Activated CD8-positive, alpha-beta memory T cell treated with anti-CD3 and anti-CD28 coated beads, Interleukin-2, amount 10 ng/mL, durations not matched to agents 7 days and 5 days (primary cell): ENCODE measurements around the gene CPN2. TPM values are rescaled to one million over a fixed set of nuclear protein-coding genes. Genes with fewer than 3 reads are reported as not detected.
A peak's percentile ranks its signal among the peaks of the same experiment; 100 is the strongest.

Experiments used
- ATAC-seq: fragments of 150-1000 bp; cut with Tn5 transposase; one replicate; pipeline ENCODE4 v1.10.0; 2021; ENCODE audit warnings: moderate library complexity
- CTCF ChIA-PET: fragments of 350-600 bp; sonication (Branson Sonifier 250); formaldehyde crosslinking; loops from one replicate; lab custom pipeline; 2021; ENCODE audit warnings: antibody characterized with exemption; lab: Charles Lee
- DNase-seq: peaks from one replicate; pipeline ENCODE4 v3.0.0-alpha.2; 2020
- H3K27ac Mint-ChIP-seq: one replicate; pipeline ENCODE4 v1.8.0; 2021; ENCODE audit warnings: mild to moderate bottlenecking, mixed read lengths
- H3K27me3 Mint-ChIP-seq: one replicate; pipeline ENCODE4 v1.8.0; 2021; ENCODE audit warnings: mixed read lengths
- H3K36me3 Mint-ChIP-seq: one replicate; pipeline ENCODE4 v1.8.0; 2021; ENCODE audit warnings: mild to moderate bottlenecking, mixed read lengths
- H3K4me1 Mint-ChIP-seq: one replicate; pipeline ENCODE4 v1.8.0; 2021; ENCODE audit warnings: mixed read lengths
- H3K4me3 Mint-ChIP-seq: one replicate; pipeline ENCODE4 v1.8.0; 2021; ENCODE audit warnings: mild to moderate bottlenecking, moderate library complexity, mixed read lengths
- H3K9me3 Mint-ChIP-seq: one replicate; pipeline ENCODE4 v1.8.0; 2022; ENCODE audit warnings: low read depth, mixed read lengths
- total RNA-seq, 2 experiments: library from RNA; stranded (reverse); gene quantifications; one replicate each; pipeline ENCODE4 v1.2.3, GENCODE V29; 2021

The CPN2 gene
- total RNA-seq, 2 experiments from 2014 or later = not detected

DNA sequence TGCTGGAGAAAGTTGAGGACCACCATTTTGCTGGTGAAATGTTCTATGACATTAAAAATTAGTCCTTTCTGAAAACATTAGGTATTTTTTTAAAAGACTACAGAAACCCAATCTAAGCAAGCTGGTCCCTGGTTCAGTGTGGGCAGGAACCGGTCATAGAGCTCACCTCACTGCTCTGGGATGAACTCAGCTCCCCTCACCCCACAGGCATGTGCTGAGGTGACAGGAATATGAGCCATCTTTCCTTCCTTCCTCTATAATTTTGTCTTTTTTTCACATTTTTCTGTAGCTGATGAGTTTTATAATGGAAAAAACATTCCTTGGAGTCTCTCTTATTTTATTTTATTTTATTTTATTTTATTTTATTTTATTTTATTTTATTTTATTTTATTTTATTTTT lies 26.6 kb upstream of the CPN2 start:
- H3K4me3 Mint-ChIP-seq = no peak overlapping the region
- H3K27ac Mint-ChIP-seq = no peak overlapping the region
- CTCF ChIA-PET = interaction anchor here (2.1 kb wide), 1 partner anchor 62 kb away, joined by 5 read pairs; no protein-coding TSS in a partner anchor
- ATAC-seq = no peak
- H3K4me1 Mint-ChIP-seq = no peaks in the 10 kb centered on the region
- DNase-seq = no peak
- H3K36me3 Mint-ChIP-seq = no peaks in the 10 kb centered on the region
- no peaks in the 10 kb centered on the region for H3K9me3 Mint-ChIP-seq
- peaks cover 24% of the 10 kb centered on the region for H3K27me3 Mint-ChIP-seq

GRCh38 chr3:194376241-194376560 lies 25.1 kb upstream of the CPN2 start:
- Mint-ChIP-seq H3K4me1 (no peaks in the 10 kb centered on the region), H3K4me3 (no peak overlapping the region), H3K36me3 (no peaks in the 10 kb centered on the region)

GRCh38 chr3:194375473-194376240 lies 24.5 kb upstream of the CPN2 start:
- Mint-ChIP-seq H3K4me3 (no peak overlapping the region), H3K4me1 (no peaks in the 10 kb centered on the region), H3K36me3 (no peaks in the 10 kb centered on the region), H3K9me3 (no peaks in the 10 kb centered on the region), H3K27me3 (peaks cover 30% of the 10 kb centered on the region), H3K27ac (no peak overlapping the region)
- CTCF ChIA-PET = no interaction called here
- no peak for DNase-seq
- ATAC-seq = no peak

More at GRCh38 chr3:194376241-194376560, 25.1 kb upstream of the CPN2 start:
- ATAC-seq = no peak
- H3K9me3 Mint-ChIP-seq = no peaks in the 10 kb centered on the region
- no peak for DNase-seq
- H3K27me3 Mint-ChIP-seq = peaks cover 29% of the 10 kb centered on the region
- CTCF ChIA-PET = no interaction called here
- H3K27ac Mint-ChIP-seq = no peak overlapping the region

GRCh38 chr3:194374935-194375334 lies 23.8 kb upstream of the CPN2 start:
- ATAC-seq (no peak), DNase-seq (no peak)
- Mint-ChIP-seq H3K9me3 (no peaks in the 10 kb centered on the region), H3K27ac (no peak overlapping the region), H3K36me3 (no peaks in the 10 kb centered on the region), H3K4me3 (no peak overlapping the region), H3K27me3 (peaks cover 35% of the 10 kb centered on the region), H3K4me1 (no peaks in the 10 kb centered on the region)
- CTCF ChIA-PET = interaction anchor here (0.6 kb wide), 1 partner anchor 1737 kb away, joined by 3 read pairs; no protein-coding TSS in a partner anchor

DNA sequence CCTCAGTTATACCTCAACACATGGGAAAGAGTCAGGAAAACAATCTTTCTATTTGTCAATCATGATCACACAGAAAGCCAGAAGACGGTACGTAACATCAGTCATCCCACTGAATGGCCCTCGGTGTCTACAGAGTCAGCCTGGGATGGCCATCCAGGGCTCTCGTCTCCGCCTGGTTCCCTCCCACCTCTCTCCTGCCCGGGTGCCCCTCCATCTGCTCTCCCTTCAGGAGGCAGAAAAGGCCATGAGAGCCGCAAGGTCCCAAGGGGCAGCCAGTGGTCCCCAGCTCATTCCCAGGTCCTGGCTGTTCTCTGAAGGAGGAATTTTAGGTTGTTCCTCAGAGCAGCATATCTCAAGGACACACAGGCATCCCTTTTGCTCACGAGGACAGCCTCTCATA lies 22.8 kb upstream of the CPN2 start:
- H3K4me3 Mint-ChIP-seq = no peak overlapping the region
- peaks cover 41% of the 10 kb centered on the region for H3K27me3 Mint-ChIP-seq
- CTCF ChIA-PET = interaction anchor here (0.9 kb wide), 1 partner anchor 30 kb away, joined by 3 read pairs; no protein-coding TSS in a partner anchor
- H3K9me3 Mint-ChIP-seq = no peaks in the 10 kb centered on the region
- ATAC-seq (no peak), DNase-seq (no peak)
- H3K36me3 Mint-ChIP-seq = no peaks in the 10 kb centered on the region
- H3K4me1 Mint-ChIP-seq = no peaks in the 10 kb centered on the region
- H3K27ac Mint-ChIP-seq = no peak overlapping the region

DNA sequence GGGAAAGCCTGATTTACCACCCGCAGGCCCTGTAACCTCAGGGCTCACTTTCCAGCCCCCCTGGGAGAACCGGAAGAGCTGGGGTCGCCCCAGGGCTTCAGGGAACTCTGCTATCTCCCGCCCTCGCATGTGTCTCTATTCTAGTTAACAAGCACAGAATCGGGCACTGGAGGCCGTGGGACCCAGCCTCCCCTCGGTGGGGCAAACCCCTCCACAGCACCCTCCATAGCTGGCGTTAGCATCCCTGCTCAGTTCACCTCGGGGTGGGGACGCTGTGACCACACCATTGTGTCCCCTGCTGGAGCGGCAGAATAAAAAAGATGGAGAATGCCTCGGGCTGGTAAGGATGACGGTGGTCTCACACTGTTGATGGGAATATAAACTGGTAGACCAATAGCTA lies 21.9 kb upstream of the CPN2 start:
- H3K4me3 Mint-ChIP-seq = no peak overlapping the region
- H3K27ac Mint-ChIP-seq = no peak overlapping the region
- H3K27me3 Mint-ChIP-seq = peaks cover 50% of the 10 kb centered on the region
- CTCF ChIA-PET = interaction anchor here (0.9 kb wide), 1 partner anchor 30 kb away, joined by 3 read pairs; no protein-coding TSS in a partner anchor
- ATAC-seq (no peak), DNase-seq (no peak)
- no peaks in the 10 kb centered on the region for H3K4me1 Mint-ChIP-seq
- no peaks in the 10 kb centered on the region for H3K36me3 Mint-ChIP-seq
- no peaks in the 10 kb centered on the region for H3K9me3 Mint-ChIP-seq

DNA sequence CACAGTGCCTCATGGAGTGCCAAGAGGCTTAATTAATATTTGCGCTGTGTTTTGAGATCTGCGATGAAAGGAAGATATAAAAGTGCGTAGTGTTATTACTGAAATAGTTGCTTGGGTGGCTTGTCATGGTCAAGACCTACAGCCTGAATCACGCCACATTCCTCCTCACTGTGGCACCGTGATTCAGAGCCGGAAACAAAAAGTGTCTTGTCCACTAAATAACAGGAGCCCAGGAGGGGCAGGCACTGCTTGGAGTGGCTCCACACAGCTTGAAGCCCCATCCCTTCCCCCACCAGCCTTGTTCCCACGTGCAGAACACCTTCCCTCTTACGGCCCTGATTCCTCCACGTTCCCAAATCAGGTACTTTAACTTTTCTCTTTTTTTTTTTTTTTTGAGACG lies 19.6 kb upstream of the CPN2 start:
- H3K4me3 Mint-ChIP-seq = no peak overlapping the region
- CTCF ChIA-PET = interaction anchor here (0.5 to 0.9 kb wide), 2 partner anchors 37 to 346 kb away, joined by 3 read pairs; no protein-coding TSS in a partner anchor

GRCh38 chr3:194369522-194370279 lies 18.6 kb upstream of the CPN2 start, which contains the start of gene LRRC15:
TSS of gene LRRC15 (minus strand) at chr3:194369743. CDS start at chr3:194361043, 8,700 bp downstream.
- Mint-ChIP-seq H3K27ac (no peak within 1 kb of the TSS), H3K36me3 (no peaks in the 10 kb centered on the region), H3K27me3 (peaks cover 49% of the 10 kb centered on the region), H3K9me3 (no peaks in the 10 kb centered on the region), H3K4me1 (no peaks in the 10 kb centered on the region), H3K4me3 (no peak within 1 kb of the TSS)
- ATAC-seq (peak; percentile 45), DNase-seq (no peak)
- CTCF ChIA-PET = interaction anchor here (0.8 kb wide), 1 partner anchor 25 kb away, joined by 3 read pairs; no protein-coding TSS in a partner anchor

More for the DNA sequence above, 19.6 kb upstream of the CPN2 start:
- ATAC-seq (no peak), DNase-seq (no peak)
- H3K36me3 Mint-ChIP-seq = no peaks in the 10 kb centered on the region
- no peaks in the 10 kb centered on the region for H3K4me1 Mint-ChIP-seq
- peaks cover 57% of the 10 kb centered on the region for H3K27me3 Mint-ChIP-seq
- H3K9me3 Mint-ChIP-seq = no peaks in the 10 kb centered on the region
- H3K27ac Mint-ChIP-seq = no peak overlapping the region

GRCh38 chr3:194368918-194369317 lies 17.8 kb upstream of the CPN2 start:
- DNase-seq (no peak), ATAC-seq (no peak)
- no peak overlapping the region for H3K27ac Mint-ChIP-seq
- no peak overlapping the region for H3K4me3 Mint-ChIP-seq
- no peaks in the 10 kb centered on the region for H3K9me3 Mint-ChIP-seq
- H3K4me1 Mint-ChIP-seq = no peaks in the 10 kb centered on the region
- CTCF ChIA-PET = interaction anchor here (0.8 kb wide), 1 partner anchor 24 kb away, joined by 3 read pairs; no protein-coding TSS in a partner anchor
- H3K36me3 Mint-ChIP-seq = no peaks in the 10 kb centered on the region
- H3K27me3 Mint-ChIP-seq = peaks cover 44% of the 10 kb centered on the region

DNA sequence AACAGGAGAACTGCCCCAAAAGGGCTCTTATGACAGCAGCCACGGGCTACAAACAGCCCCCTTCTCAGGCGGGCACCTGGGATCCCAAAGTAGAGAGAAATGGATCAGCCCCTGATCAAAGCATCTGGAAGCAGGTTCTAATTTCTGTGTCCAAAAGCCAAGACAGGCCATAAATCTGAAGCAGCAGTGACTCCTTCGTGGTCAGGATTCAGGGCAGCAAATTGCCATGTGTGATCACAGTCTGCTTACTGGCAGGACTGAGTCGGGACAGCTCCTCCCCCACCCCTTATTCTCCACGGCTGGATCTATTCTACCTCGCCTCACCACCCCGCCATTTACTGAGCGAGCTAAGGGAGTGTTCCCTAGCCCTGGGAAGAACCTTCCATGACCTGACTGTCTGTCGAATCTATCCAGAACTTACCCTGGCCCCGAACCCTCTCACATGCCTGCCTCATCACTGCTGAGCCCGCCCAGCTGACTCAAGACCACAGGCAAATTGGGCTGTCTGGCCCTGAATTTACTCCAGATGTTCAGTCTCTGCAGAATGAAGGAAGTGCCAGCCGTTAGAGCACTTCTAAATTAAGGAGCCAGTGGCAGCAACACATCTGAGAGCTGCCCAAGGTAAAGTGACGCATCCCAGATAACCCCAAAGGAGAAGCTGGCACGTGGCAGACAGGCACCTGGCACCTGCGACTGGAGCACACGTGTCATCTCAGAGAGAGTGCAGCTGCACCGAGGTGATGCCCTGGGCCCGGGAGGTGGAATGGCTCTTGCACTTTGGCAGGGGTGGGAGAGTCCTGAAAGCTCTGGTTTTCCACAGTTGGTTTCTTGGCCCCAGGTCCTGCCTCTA lies 17.1 kb upstream of the CPN2 start:
- no peak overlapping the region for H3K27ac Mint-ChIP-seq
- H3K9me3 Mint-ChIP-seq = no peaks in the 10 kb centered on the region
- no peak for ATAC-seq

DNA sequence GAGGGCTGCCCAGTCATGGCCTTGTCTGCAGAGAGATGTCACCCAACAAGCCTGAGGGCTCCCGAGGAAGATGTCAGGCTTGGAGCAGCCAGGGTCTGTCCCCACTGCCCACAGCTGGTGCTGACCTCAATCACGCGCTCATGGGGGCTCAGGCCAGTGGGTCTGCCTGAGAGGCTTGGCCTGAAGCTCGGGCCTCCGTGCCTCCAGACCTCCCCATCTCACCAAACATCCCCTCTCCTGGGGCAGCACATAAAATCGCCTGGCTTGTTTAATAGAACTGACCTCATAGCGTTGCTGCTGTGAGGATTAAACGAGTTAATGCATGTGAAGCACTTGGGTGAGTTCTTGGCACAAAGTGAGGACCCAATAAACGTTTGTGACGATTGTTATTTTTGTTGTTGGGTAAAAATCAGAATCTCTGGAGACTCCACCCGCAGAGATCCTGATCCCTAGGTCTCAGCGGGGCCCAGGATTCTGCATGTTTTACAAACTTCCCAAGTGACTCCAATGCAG lies 14.9 kb upstream of the CPN2 start:
- Mint-ChIP-seq H3K27me3 (peaks cover 43% of the 10 kb centered on the region), H3K4me3 (no peak overlapping the region), H3K9me3 (no peaks in the 10 kb centered on the region), H3K36me3 (no peaks in the 10 kb centered on the region), H3K27ac (no peak overlapping the region), H3K4me1 (no peaks in the 10 kb centered on the region)
- CTCF ChIA-PET = no interaction called here
- no peak for DNase-seq
- ATAC-seq = no peak

More for the DNA sequence above, 17.1 kb upstream of the CPN2 start:
- Mint-ChIP-seq H3K4me1 (no peaks in the 10 kb centered on the region), H3K36me3 (no peaks in the 10 kb centered on the region), H3K4me3 (no peak overlapping the region), H3K27me3 (peaks cover 44% of the 10 kb centered on the region)
- DNase-seq = no peak
- CTCF ChIA-PET = no interaction called here

- DNase-seq (no peak), ATAC-seq (no peak)
- Mint-ChIP-seq H3K27me3 (peaks cover 40% of the 10 kb centered on the region), H3K4me1 (no peaks in the 10 kb centered on the region), H3K9me3 (no peaks in the 10 kb centered on the region), H3K27ac (no peak overlapping the region), H3K36me3 (no peaks in the 10 kb centered on the region), H3K4me3 (no peak overlapping the region)
- CTCF ChIA-PET = no interaction called here
These were observed 14.4 kb upstream of the CPN2 start for GRCh38 chr3:194365526-194365925.
